IMR-90 (cell line): ENCODE results near the gene ACACB. TPM values are rescaled to one million over a fixed set of nuclear protein-coding genes. Genes with fewer than 3 reads are reported as not detected.

Experiments used
- ATAC-seq: fragments of 200-7000 bp; cut with Tn5 transposase; 2 replicates; pipeline ENCODE4 v1.9.1; 2020; ENCODE audit warnings: low read depth, mild to moderate bottlenecking, moderate library complexity
- BruUV-seq: library from RNA; stranded (reverse); fragments of 400-500 nt; replicated peaks from 2 replicates; lab custom pipeline; 2021; lab: Mats Ljungman, UMichigan
- CTCF ChIA-PET: fragments of 300-600 bp; formaldehyde crosslinking; extraction: SDS; loops from one replicate; lab custom pipeline; 2021; ENCODE audit warnings: antibody characterized with exemption; lab: Yijun Ruan, JAX
- POLR2A ChIA-PET: fragments of 300-600 bp; sonication (Branson Sonifier 250); formaldehyde crosslinking; loops from one replicate; lab custom pipeline; 2022; ENCODE audit warnings: antibody characterized with exemption; ENCODE audit not compliant: unreplicated experiment; lab: Charles Lee
- DNase-seq: peaks from one replicate; pipeline ENCODE4 v3.0.0; 2013
- H2AFZ ChIP-seq: replicated peaks from 2 replicates; pipeline ENCODE3; 2013; ENCODE audit warnings: low read length, mild to moderate bottlenecking; ENCODE audit not compliant: poor library complexity
- H2AK5ac ChIP-seq: 2 replicates; pipeline ENCODE4 v1.6.1; 2013; ENCODE audit warnings: low read depth, low read length, inconsistent platforms
- H2AK9ac ChIP-seq: replicated peaks from 2 replicates; pipeline ENCODE3; 2013; ENCODE audit warnings: mild to moderate bottlenecking, low read depth, low read length, moderate library complexity; ENCODE audit not compliant: poor library complexity
- H2BK120ac ChIP-seq: 2 replicates; pipeline ENCODE4 v1.6.1; 2013; ENCODE audit warnings: low read depth, low read length, inconsistent platforms
- H2BK15ac ChIP-seq: 3 replicates; pipeline ENCODE4 v1.6.1; 2013; ENCODE audit warnings: low read depth, low read length, inconsistent platforms
- H2BK20ac ChIP-seq: 2 replicates; pipeline ENCODE4 v1.6.1; 2013; ENCODE audit warnings: low read depth, mild to moderate bottlenecking, inconsistent platforms, low read length, moderate library complexity
- H2BK5ac ChIP-seq: 2 replicates; pipeline ENCODE4 v1.6.1; 2013; ENCODE audit warnings: mild to moderate bottlenecking, low read depth, low read length, inconsistent platforms; ENCODE audit not compliant: poor library complexity, severe bottlenecking
- H3K14ac ChIP-seq: replicated peaks from 2 replicates; pipeline ENCODE4 v1.6.1; 2013; ENCODE audit warnings: low read depth, low read length, inconsistent platforms
- H3K18ac ChIP-seq: 2 replicates; pipeline ENCODE4 v1.6.1; 2013; ENCODE audit warnings: low read depth, low read length, control low read depth
- H3K23ac ChIP-seq: 2 replicates; pipeline ENCODE4 v1.6.1; 2013; ENCODE audit warnings: low read depth, low read length, inconsistent platforms
- H3K27ac ChIP-seq: 2 replicates; pipeline ENCODE4 v1.5.1; 2013; ENCODE audit warnings: mild to moderate bottlenecking, control low read depth, low read length; ENCODE audit not compliant: insufficient read depth
- H3K27me3 ChIP-seq: 2 replicates; pipeline ENCODE4 v1.6.1; 2013; ENCODE audit warnings: low read length; ENCODE audit not compliant: control insufficient read depth, insufficient read depth
- H3K36me3 ChIP-seq: 2 replicates; pipeline ENCODE4 v1.6.1; 2013; ENCODE audit warnings: low read length, mixed read lengths; ENCODE audit not compliant: control insufficient read depth, insufficient read depth
- H3K4ac ChIP-seq: 2 replicates; pipeline ENCODE4 v1.6.1; 2013; ENCODE audit warnings: low read depth, low read length, inconsistent platforms
- H3K4me1 ChIP-seq: 2 replicates; pipeline ENCODE4 v1.6.1; 2013; ENCODE audit warnings: low read length, mixed read lengths; ENCODE audit not compliant: control insufficient read depth, insufficient read depth
- H3K4me2 ChIP-seq: 2 replicates; pipeline ENCODE4 v1.6.1; 2013; ENCODE audit warnings: low read depth, mild to moderate bottlenecking, control low read depth, low read length, moderate library complexity
- H3K4me3 ChIP-seq: 2 replicates; pipeline ENCODE4 v1.5.1; 2013; ENCODE audit warnings: low read depth, mild to moderate bottlenecking, control low read depth, low read length, moderate library complexity; ENCODE audit not compliant: insufficient read depth
- H3K56ac ChIP-seq: 2 replicates; pipeline ENCODE4 v1.6.1; 2013; ENCODE audit warnings: low read length, inconsistent platforms; ENCODE audit not compliant: insufficient read depth; ENCODE audit errors: extremely low read depth
- H3K79me1 ChIP-seq, 2 experiments: 2 replicates each; pipeline ENCODE4 v1.6.1; 2013; ENCODE audit warnings: low read length in 2 of 2, inconsistent platforms in 1 of 2, low read depth in 1 of 2
- H3K9ac ChIP-seq: 2 replicates; pipeline ENCODE4 v1.6.1; 2013; ENCODE audit warnings: low read depth, low read length, control low read depth
- H3K9me1 ChIP-seq: 2 replicates; pipeline ENCODE4 v1.6.1; 2013; ENCODE audit warnings: low read length, inconsistent platforms; ENCODE audit not compliant: insufficient read depth
- H3K9me3 ChIP-seq: 2 replicates; pipeline ENCODE4 v1.6.1; 2013; ENCODE audit warnings: low read length; ENCODE audit not compliant: control insufficient read depth, insufficient read depth
- H4K20me1 ChIP-seq: 2 replicates; pipeline ENCODE4 v1.6.1; 2013; ENCODE audit warnings: low read length, inconsistent platforms; ENCODE audit not compliant: insufficient read depth
- H4K5ac ChIP-seq: 2 replicates; pipeline ENCODE4 v1.6.1; 2013; ENCODE audit warnings: mild to moderate bottlenecking, low read depth, low read length, control low read depth
- H4K8ac ChIP-seq, 2 experiments: 2 replicates each; pipeline ENCODE4 v1.6.1; 2013; ENCODE audit warnings: low read depth in 2 of 2, low read length in 2 of 2, control low read depth in 1 of 2, inconsistent platforms in 1 of 2
- H4K91ac ChIP-seq: 2 replicates; pipeline ENCODE4 v1.6.1; 2013; ENCODE audit warnings: low read depth, low read length, inconsistent platforms; ENCODE audit not compliant: insufficient read depth
- POLR2A ChIP-seq: IDR thresholded peaks from 2 replicates; pipeline ENCODE4 v1.6.1; 2012; ENCODE audit warnings: mild to moderate bottlenecking, low read depth, low read length
- WGBS, 2 experiments: methylation state at CpG; one replicate each; pipeline versions ENCODE4 v1.1.5 to v1.1.7; 2013; ENCODE audit warnings: missing lambda C conversion rate in 2 of 2; ENCODE audit not compliant: insufficient read length in 1 of 2; ENCODE audit errors: extremely low coverage in 2 of 2; 5-methylcytosine and 5-hydroxymethylcytosine counted together
- dilution Hi-C: fragments of 300-500 bp; cut with HindIII; formaldehyde crosslinking; loops from one replicate; pipeline ENCODE4 v1.14.3; 2018; ENCODE audit warnings: low sequenced_read_pairs; ENCODE audit not compliant: unreplicated experiment
- in situ Hi-C: fragments of 300-500 bp; cut with MboI; formaldehyde crosslinking; loops from 3 replicates; pipeline ENCODE4 v1.14.3; 2019; ENCODE audit warnings: low sequenced_read_pairs, inconsistent platforms, mixed read lengths
- intact Hi-C: fragments of 100-400 bp; cut with micrococcal nuclease; formaldehyde crosslinking; loops from 2 replicates; pipeline ENCODE4 v1.10.0; 2022
- polyA plus RNA-seq, 3 experiments: library from polyadenylated mRNA; depleted of rRNA; stranded (reverse); fragments of >200 nt; gene quantifications; 2 replicates each; pipeline ENCODE4 v1.2.3, GENCODE V29; 2012; ENCODE audit warnings: low replicate concordance in 1 of 3
- total RNA-seq: library from RNA; depleted of rRNA; stranded (reverse); fragments of >200 nt; gene quantifications from 2 replicates; pipeline ENCODE4 v1.2.3, GENCODE V29; 2012

Gene ACACB
- total and polyA plus RNA-seq, 2 of the 4 experiments (the other 2 are of a cell fraction) = 2.0 to 2.1 TPM

DNA sequence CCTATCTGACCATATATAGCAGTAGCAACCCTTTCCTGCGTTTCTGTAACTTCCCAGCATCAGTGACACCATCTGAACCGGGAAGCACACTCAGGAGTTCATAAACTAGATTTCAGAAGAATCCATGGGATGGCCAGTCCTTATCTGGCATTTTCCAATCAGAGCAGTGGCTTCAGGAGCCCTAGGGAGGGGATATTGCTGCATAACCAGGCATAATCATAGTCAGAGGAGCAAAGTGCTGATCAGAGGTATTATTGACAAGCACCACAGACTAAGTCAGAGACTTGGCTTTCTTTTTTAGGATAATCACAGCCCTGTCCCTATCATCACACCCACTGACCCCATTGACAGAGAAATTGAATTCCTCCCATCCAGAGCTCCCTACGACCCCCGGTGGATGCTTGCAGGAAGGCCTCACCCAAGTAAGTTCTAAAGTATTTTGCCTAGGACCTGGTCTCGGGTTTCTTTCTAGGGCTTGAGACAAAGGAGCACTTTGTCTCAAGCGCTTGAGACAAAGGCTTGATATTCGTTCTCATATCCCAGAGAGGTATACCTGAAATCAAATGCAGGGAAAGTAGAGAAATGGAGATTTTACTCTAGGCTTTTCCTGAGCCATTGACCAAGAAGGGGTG, 137.6 kb downstream of the ACACB start:
- Histone ChIP-seq H4K5ac (no peak overlapping the region), H3K9me1 (no peaks in the 10 kb centered on the region), H4K91ac (no peak overlapping the region), H3K79me1 (no peaks in the 10 kb centered on the region), H3K27ac (no peak overlapping the region), H3K9me3 (peaks cover 8% of the 10 kb centered on the region; the same call in 1 of the 2 replicates), H3K4me3 (no peak overlapping the region), H3K36me3 (peaks cover 2% of the 10 kb centered on the region; the same call in 1 of the 2 replicates), H3K18ac (no peak overlapping the region), H3K4me2 (no peak overlapping the region), H3K23ac (no peak overlapping the region), H3K4ac (no peak overlapping the region), H3K56ac (no peak overlapping the region), H4K8ac (no peak overlapping the region), H4K20me1 (no peaks in the 10 kb centered on the region), H2AFZ (no peak overlapping the region), H3K27me3 (no peaks in the 10 kb centered on the region), H2BK20ac (no peak overlapping the region), H2AK5ac (no peak overlapping the region), H2BK15ac (no peak overlapping the region), H2BK5ac (no peak overlapping the region), H3K9ac (no peak overlapping the region), H2BK120ac (no peak overlapping the region), H3K4me1 (no peaks in the 10 kb centered on the region), H2AK9ac (no peak overlapping the region), H3K14ac (no peak overlapping the region)
- BruUV-seq = no TSS peak
- dilution Hi-C loops = no loop called here
- POLR2A ChIA-PET = no interaction called here
- TF ChIP-seq POLR2A = no peak
- ATAC-seq (no peak), DNase-seq (no peak)
- in situ Hi-C loops = no loop called here
- CTCF ChIA-PET = no interaction called here
- 70% methylated on average over 2 of the region's 7 CpGs; no CpG with 5 or more reads in 1 of the 2 experiments for WGBS, 2 experiments
- intact Hi-C loops = no loop called here
